Panc1 (cell line): ENCODE data around the gene MINDY4. TPM values are rescaled to one million over a fixed set of nuclear protein-coding genes. Genes with fewer than 3 reads are reported as not detected.

ENCODE experiments used
- ATAC-seq: fragments of 200-7000 bp; cut with Tn5 transposase; 2 replicates; pipeline ENCODE4 v1.9.1; 2020; ENCODE audit warnings: mild to moderate bottlenecking, moderate library complexity
- BruUV-seq: library from RNA; stranded (reverse); fragments of 400-500 nt; replicated peaks from 2 replicates; lab custom pipeline; 2021; lab: Mats Ljungman, UMichigan
- CTCF ChIA-PET: fragments of 300-600 bp; sonication (Branson Sonifier 250); formaldehyde crosslinking; loops from one replicate; lab custom pipeline; 2022; ENCODE audit warnings: antibody characterized with exemption; lab: Charles Lee
- POLR2A ChIA-PET: fragments of 300-600 bp; sonication (Branson Sonifier 250); formaldehyde crosslinking; loops from one replicate; lab custom pipeline; 2022; ENCODE audit warnings: antibody characterized with exemption; lab: Charles Lee
- DNase-seq: peaks from one replicate; pipeline ENCODE4 v3.0.0-alpha.2; 2010; ENCODE audit warnings: low read depth, low spot score
- H3K27ac ChIP-seq: 2 replicates; pipeline ENCODE4 v1.5.1; 2011; ENCODE audit warnings: mild to moderate bottlenecking, low read length, inconsistent platforms
- H3K27me3 ChIP-seq: fragments of 200-500 bp; sonication (Bioruptor generic); 2 replicates; pipeline ENCODE4 v1.6.0; 2014; ENCODE audit warnings: low read length, inconsistent platforms; ENCODE audit not compliant: control insufficient read depth, insufficient read depth
- H3K36me3 ChIP-seq: fragments of 200-500 bp; sonication (Bioruptor generic); 2 replicates; pipeline ENCODE4 v1.5.1; 2014; ENCODE audit warnings: inconsistent platforms, mild to moderate bottlenecking, low read length, moderate library complexity; ENCODE audit not compliant: control insufficient read depth, insufficient read depth
- H3K4me1 ChIP-seq: 2 replicates; pipeline ENCODE4 v1.5.1; 2011; ENCODE audit warnings: inconsistent platforms, mild to moderate bottlenecking, low read length, moderate library complexity; ENCODE audit not compliant: control insufficient read depth, insufficient read depth
- H3K4me3 ChIP-seq, 2 experiments: 2 replicates each; pipeline ENCODE4 v1.5.1; 2011 to 2012; ENCODE audit warnings: low read depth in 2 of 2, low read length in 2 of 2, mild to moderate bottlenecking in 2 of 2, inconsistent platforms in 1 of 2, moderate library complexity in 1 of 2
- H3K9me3 ChIP-seq: fragments of 200-500 bp; sonication (Bioruptor generic); 2 replicates; pipeline ENCODE4 v1.5.1; 2014; ENCODE audit warnings: low read depth, mild to moderate bottlenecking, inconsistent platforms, low read length, moderate library complexity; ENCODE audit not compliant: control insufficient read depth, insufficient read depth
- CTCF ChIP-seq: fragments of 450-650 bp; IDR thresholded peaks from 2 replicates; pipeline ENCODE4 v1.5.1; 2017; ENCODE audit warnings: mild to moderate bottlenecking
- POLR2AphosphoS5 ChIP-seq: IDR thresholded peaks from 2 replicates; pipeline ENCODE4 v1.6.1; 2012; ENCODE audit warnings: mild to moderate bottlenecking, low read depth, low read length, moderate library complexity
- REST ChIP-seq, 2 experiments: IDR thresholded peaks; 2 replicates each; pipeline ENCODE4 v1.6.1; 2011 to 2012; ENCODE audit warnings: low read depth in 2 of 2, control low read depth in 1 of 2, low read length in 1 of 2, mild to moderate bottlenecking in 1 of 2, moderate library complexity in 1 of 2; ENCODE audit not compliant: insufficient read depth in 1 of 2
- SIN3A ChIP-seq: IDR thresholded peaks from 2 replicates; pipeline ENCODE4 v1.6.1; 2012; ENCODE audit warnings: low read depth, mild to moderate bottlenecking, low read length, moderate library complexity, borderline replicate concordance; ENCODE audit not compliant: insufficient read depth
- TCF7L2 ChIP-seq: IDR thresholded peaks from 2 replicates; pipeline ENCODE4 v1.6.1; 2011; ENCODE audit warnings: mild to moderate bottlenecking, low read depth, low read length, inconsistent platforms
- in situ Hi-C: cut with HindIII; loops from 2 replicates; pipeline ENCODE4 v1.10.0; 2016; ENCODE audit warnings: low sequenced_read_pairs, low pct_unique_long_range_greater_than_20kb
- intact Hi-C: fragments of 100-400 bp; cut with micrococcal nuclease; formaldehyde crosslinking; loops from one replicate; pipeline ENCODE4 v1.10.0; 2022; ENCODE audit not compliant: unreplicated experiment
- total RNA-seq: library from RNA; stranded (reverse); gene quantifications from one replicate; pipeline ENCODE4 v1.2.1, GENCODE V29; 2021; ENCODE audit not compliant: unreplicated experiment

The MINDY4 gene
- total RNA-seq, 1 experiment from 2014 or later, result 6.2 TPM

DNA sequence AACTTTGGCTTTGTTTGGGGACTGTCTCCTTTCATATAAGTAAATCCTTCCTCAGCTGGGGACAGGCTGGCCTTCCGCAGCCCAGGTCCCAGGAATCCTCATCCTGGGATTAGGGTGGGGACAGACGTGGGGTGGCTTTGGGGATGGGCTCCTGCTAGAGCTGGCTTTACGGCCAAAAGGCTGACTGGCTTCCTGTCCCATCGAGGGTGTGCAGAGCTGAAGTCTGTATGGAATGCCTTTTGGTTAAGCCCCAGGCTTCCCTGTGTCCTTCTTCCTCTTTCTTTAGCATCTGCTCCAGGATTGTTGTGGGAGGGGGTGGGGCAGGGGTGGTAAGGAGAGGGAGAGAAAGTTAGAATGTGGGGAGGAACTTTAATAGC is 81.1 kb downstream of the MINDY4 start:
- DNase-seq (no peak), ATAC-seq (no peak)
- H3K4me1 ChIP-seq, result no peaks in the 10 kb centered on the region
- POLR2A ChIA-PET, result no interaction called here
- BruUV-seq, result no TSS peak
- TF ChIP-seq TCF7L2 (no peak), SIN3A (no peak), REST (IDR thresholded peaks at IDR 0.05; ENCODE audit: insufficient read depth in 1 of 2, low read depth in 2 of 2, low read length in 1 of 2) (no peak), CTCF (no peak), POLR2AphosphoS5 (no peak)
- no peak overlapping the region for H3K4me3 ChIP-seq
- intact Hi-C loops, result no loop called here
- no peaks in the 10 kb centered on the region for H3K9me3 ChIP-seq
- in situ Hi-C loops, result no loop called here
- CTCF ChIA-PET, result no interaction called here
- H3K36me3 ChIP-seq, result no peaks in the 10 kb centered on the region
- no peaks in the 10 kb centered on the region for H3K27me3 ChIP-seq
- H3K27ac ChIP-seq, result no peak overlapping the region

- Histone ChIP-seq H3K27ac (no peak overlapping the region), H3K36me3 (no peaks in the 10 kb centered on the region), H3K27me3 (no peaks in the 10 kb centered on the region), H3K4me1 (no peaks in the 10 kb centered on the region), H3K4me3 (no peak overlapping the region), H3K9me3 (no peaks in the 10 kb centered on the region)
- ChIA-PET POLR2A (no interaction called here), CTCF (no interaction called here)
- in situ Hi-C loops, result no loop called here
- DNase-seq, result no peak
- ATAC-seq, result no peak
- TF ChIP-seq REST (IDR thresholded peaks at IDR 0.05; ENCODE audit: insufficient read depth in 1 of 2, low read depth in 2 of 2, low read length in 1 of 2) (no peak), SIN3A (no peak), CTCF (no peak), POLR2AphosphoS5 (no peak), TCF7L2 (no peak)
- BruUV-seq, result no TSS peak
- intact Hi-C loops, result no loop called here
Observed at GRCh38 chr7:30852744-30853288, 81.6 kb downstream of the MINDY4 start.
